GM19324 (cell line): ENCODE results near the gene COPS3.
A peak's percentile ranks its signal among the peaks of the same experiment; 100 is the strongest.

Experiments
- ATAC-seq: cut with Tn5 transposase; IDR thresholded peaks from one replicate; pipeline ENCODE4 v1.9.1; 2021; ENCODE audit warnings: mild to moderate bottlenecking, moderate library complexity; ENCODE audit not compliant: unreplicated experiment, low FRiP score

Gene COPS3

DNA sequence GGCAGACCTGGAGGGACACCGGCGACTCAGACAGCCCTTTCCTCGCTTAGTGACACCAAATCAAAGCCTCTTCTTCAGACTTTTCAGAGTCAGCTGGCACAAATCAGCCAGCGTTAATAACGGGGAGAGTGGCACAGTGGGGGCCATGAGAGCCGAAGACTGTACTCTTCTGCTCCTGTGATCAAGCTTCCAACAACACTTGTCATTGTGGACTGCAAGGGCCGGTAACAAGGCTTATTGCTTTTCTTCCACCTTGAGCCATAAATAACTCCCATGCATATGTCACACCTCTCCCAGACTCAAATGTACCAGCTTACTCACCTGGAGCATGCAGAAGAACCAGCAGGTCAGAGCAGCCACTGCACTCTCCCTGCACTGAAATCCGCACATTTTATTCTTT lies 56.9 kb downstream of the COPS3 start:
- no peak for ATAC-seq

GRCh38 chr17:17223736-17224135 lies 57.3 kb downstream of the COPS3 start:
- no peak for ATAC-seq

- no peak for ATAC-seq
Observed at GRCh38 chr17:17221329-17221728, 59.7 kb downstream of the COPS3 start.

GRCh38 chr17:17220529-17220928 lies 60.5 kb downstream of the COPS3 start:
- ATAC-seq = no peak

GRCh38 chr17:17217995-17218394 lies 63.1 kb downstream of the COPS3 start:
- ATAC-seq = no peak

DNA sequence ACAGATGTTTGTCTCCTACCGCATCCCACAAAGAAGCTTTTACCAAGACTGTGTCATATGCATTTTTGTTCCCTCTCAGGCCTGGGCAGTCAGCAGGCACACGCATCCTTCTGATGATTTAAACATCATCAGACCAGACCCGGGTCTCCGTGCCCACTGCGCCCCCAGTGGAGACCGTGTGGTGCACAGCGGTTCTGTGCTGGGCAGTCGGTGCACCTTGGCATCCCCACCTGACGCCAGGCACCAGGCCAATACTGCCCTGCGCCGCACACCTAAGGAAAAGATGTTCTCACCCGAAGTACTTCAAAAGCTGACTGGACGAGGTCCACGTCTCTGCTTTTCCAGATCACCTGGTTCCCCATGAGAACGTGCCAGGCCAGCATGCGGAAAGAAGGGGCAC lies 64.3 kb downstream of the COPS3 start:
- no peak for ATAC-seq

GRCh38 chr17:17216236-17216635 lies 64.8 kb downstream of the COPS3 start:
- ATAC-seq = no peak

- ATAC-seq = no peak
Observed at GRCh38 chr17:17215575-17215974, 65.5 kb downstream of the COPS3 start.

DNA sequence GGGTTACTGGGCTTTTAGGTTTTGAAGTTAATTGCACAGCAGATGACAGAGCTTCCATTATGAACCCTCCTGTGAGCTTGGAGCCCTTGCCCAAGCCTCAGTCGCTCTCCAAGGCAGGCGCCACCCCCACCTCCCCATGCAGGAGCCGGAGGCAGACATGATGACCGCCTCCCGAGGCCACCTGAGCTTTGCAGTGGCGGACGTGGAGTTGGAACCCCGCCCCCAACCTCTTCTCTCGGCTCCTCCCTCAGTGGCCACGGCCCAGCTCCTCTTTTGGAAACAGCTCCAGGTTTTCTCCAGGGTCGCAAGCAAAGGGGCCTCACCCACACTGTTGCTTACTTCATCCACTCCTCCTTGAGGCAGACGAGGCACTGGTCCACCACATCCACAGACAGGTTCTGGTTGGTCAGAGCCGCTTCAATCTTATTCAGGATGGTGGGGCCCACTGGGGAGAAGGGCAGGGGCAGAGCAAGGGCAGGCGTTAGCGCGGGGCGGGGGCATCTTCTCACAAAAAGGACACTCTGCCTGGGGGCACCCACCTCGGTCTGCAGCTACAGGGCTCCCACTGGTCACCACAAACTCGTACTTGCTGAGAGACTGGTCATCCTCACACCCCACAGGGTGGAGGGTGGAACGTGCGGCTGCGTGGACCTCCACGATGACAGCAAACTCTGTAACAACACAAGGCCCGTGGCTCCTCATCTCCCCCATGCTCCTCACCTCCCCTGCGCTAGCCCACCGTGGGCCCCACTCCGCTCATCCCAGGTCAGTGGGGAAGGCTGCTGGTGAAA lies 66.2 kb downstream of the COPS3 start:
- no peak for ATAC-seq

GRCh38 chr17:17213775-17214174 lies 67.3 kb downstream of the COPS3 start:
- ATAC-seq = no peak

DNA sequence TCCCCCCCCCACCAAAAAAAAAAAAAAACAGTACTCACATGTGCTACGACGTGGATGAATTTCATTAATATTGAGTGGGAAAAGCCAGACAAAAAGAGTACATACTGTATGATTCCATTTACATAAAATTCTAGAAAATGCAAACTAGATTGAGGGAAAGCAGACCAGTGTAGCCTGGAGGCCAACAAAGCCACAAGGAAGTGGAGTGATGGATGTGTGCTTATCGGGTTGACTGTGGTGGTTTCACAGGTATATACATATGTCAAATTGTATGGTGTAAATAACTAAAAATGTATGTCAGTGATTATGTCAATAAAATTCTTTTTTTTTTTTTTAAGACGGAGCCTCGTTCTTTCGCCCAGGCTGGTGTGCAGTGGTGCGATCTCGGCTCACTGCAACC lies 73.0 kb downstream of the COPS3 start:
- ATAC-seq = no peak

DNA sequence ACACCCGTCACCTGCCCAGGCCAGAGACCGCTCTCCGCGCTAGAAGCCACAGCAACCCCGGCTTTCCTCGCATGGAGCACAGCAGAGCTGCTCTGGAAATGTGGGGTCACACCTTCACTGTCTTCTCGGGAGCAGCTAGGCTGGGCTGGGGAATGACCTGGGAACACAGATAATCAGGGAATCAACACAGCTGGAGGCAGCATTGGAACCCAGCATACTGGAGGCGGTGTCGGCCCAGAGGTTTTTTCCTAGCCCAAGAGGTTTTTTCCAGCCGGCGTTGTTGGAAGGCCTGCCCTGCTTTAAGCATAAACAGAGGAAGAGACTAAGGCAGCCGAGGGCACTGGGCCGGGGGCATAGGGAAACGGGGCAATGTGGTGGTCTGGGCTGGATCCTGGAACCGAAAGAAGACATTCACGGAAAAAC lies 74.1 kb downstream of the COPS3 start:
- no peak for ATAC-seq

- peak; percentile 53 for ATAC-seq
Observed at GRCh38 chr17:17206124-17206912, 74.7 kb downstream of the COPS3 start, which contains the start of gene PLD6. Gene PLD6, minus strand, starts transcription at chr17:17206333. Its CDS starts 47 bp downstream, at chr17:17206286.

- ATAC-seq = peak; percentile 24
Observed at GRCh38 chr17:17205368-17206123, 75.5 kb downstream of the COPS3 start.

GRCh38 chr17:17204635-17205231 lies 76.3 kb downstream of the COPS3 start:
- ATAC-seq = no peak

DNA sequence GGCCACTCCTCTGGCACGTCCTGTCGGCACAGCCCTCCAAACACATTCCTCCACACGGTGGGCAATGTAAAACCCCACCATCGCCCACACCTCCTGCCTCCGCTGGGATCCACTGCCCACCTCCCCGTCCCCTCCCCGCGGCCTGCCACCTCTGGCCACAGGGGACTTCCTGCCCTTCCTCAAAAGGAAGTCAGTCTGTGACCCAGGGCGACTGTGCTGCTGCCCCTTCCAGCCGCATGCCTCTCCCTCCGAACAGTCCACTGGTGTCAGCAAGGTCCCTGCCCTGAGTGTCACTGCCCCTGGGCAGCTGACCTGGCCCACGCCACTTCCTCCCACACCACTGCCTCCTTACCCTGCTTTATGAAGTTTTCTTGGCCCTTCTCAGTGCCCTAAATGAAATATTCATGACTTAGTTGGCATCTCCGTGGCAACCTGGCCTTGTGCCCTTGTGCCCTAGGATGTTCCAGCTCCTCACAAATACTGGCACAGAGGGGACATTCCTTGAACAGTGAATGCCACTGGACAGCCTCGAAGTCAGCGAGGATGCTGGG lies 76.9 kb downstream of the COPS3 start:
- no peak for ATAC-seq

DNA sequence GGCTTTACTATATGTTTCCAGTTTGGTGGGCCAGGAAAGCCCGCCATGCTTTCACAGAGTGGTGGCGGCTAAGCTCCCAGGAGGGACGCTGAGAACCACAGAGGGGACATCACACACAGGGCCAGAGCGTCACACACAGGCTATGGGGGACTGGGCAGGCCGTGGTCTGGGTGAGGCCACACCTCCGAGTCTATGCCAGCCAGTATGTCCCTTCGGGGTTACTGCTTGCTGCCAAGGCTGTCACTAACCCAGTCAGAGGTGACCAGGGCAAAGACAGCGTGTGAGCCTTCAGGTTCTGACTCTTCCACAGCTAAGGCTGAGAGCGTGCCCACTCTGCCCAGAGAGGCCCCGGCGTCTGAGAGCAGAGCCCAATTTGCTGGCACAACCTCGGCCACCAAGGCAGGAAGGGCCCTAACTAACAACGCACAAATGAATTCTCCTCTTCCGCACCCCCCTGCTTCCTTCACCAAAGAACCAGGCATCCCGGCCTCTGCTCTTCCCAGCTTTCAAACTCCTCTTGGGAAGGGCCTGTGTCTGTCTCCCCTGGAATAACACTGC lies 77.8 kb downstream of the COPS3 start:
- ATAC-seq = no peak

DNA sequence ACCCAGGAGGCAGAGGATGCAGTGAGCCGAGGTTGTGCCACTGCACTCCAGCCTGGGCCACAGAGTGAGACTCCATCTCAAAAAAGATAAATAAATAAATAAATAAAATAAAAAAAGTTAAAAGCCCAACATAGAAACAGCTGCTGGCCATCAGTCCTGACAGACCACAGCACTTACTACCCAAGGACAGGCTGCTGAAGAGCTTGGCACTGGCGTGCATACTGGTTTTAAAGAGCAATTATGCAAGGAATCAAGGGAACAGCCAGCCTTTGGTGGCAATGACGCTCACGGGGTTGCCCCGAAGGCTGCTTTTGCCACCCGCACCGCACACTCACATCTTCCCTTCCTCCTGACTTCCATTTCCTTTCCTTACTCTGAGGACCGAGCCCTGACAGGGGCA lies 79.1 kb downstream of the COPS3 start:
- no peak for ATAC-seq

- no peak for ATAC-seq
Observed at GRCh38 chr17:17201271-17201670, 79.8 kb downstream of the COPS3 start.

DNA sequence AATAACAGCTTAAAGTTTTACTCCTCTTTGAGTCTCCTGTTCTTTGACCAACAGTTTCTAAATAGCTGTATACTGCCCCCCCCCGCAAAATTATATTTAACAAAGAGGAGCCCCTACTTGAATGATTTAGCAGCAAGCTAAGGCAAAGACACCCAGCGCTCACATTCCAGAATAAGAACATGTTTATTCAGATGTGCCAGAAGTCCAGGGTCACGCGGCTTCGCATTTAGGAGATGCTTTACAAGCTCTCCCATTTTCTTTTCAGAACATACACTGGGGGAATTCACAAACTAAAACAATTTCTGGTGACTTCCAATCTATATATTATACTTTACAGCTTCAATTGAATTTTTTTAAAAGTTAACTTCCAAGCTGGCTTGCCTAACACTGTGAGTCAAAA lies 80.2 kb downstream of the COPS3 start:
- no peak for ATAC-seq
